HG03135 (cell line): ENCODE measurements around the gene TNRC6C.
"Not testable (repeated sequence)": the region's sequence is repeated elsewhere in the genome, so short reads cannot be mapped to it uniquely, and the experiment has no call there.

Experiments used
- ATAC-seq: cut with Tn5 transposase; IDR thresholded peaks from one replicate; pipeline ENCODE4 v1.9.1; 2021; ENCODE audit warnings: mild to moderate bottlenecking, moderate library complexity; ENCODE audit not compliant: unreplicated experiment

Gene TNRC6C

GRCh38 chr17:77959926-77960521, 1.5 kb downstream of the TNRC6C start:
- ATAC-seq = no peak

- no peak for ATAC-seq
These were observed 3.2 kb downstream of the TNRC6C start for GRCh38 chr17:77961741-77962140.

GRCh38 chr17:77962348-77962747, 3.8 kb downstream of the TNRC6C start:
- ATAC-seq = no peak

GRCh38 chr17:77963441-77963840, 4.9 kb downstream of the TNRC6C start:
- ATAC-seq = no peak

GRCh38 chr17:77965352-77965751, 6.8 kb downstream of the TNRC6C start:
- ATAC-seq = no peak

GRCh38 chr17:77966476-77966875, 8.0 kb downstream of the TNRC6C start:
- ATAC-seq = no peak

GRCh38 chr17:77968788-77969187, 10.3 kb downstream of the TNRC6C start:
- ATAC-seq = no peak

- not testable (repeated sequence) for ATAC-seq
These were observed 13.8 kb downstream of the TNRC6C start for GRCh38 chr17:77972271-77972670.

- ATAC-seq = no peak
These were observed 15.4 kb downstream of the TNRC6C start for GRCh38 chr17:77973953-77974352.

- no peak for ATAC-seq
These were observed 15.9 kb downstream of the TNRC6C start for GRCh38 chr17:77974396-77974795.

GRCh38 chr17:77982430-77982829, 23.9 kb downstream of the TNRC6C start:
- not testable (repeated sequence) for ATAC-seq

- ATAC-seq = no peak
These were observed 31.8 kb downstream of the TNRC6C start for GRCh38 chr17:77990301-77990700.

GRCh38 chr17:77993735-77994134, 35.2 kb downstream of the TNRC6C start:
- ATAC-seq = not testable (repeated sequence)

- ATAC-seq = no peak
These were observed 36.8 kb downstream of the TNRC6C start for GRCh38 chr17:77995146-77995852.

GRCh38 chr17:77996256-77996655, 37.8 kb downstream of the TNRC6C start:
- no peak for ATAC-seq

- ATAC-seq = no peak
These were observed 41.1 kb downstream of the TNRC6C start for GRCh38 chr17:77999413-78000173.

GRCh38 chr17:78000341-78000740, 41.8 kb downstream of the TNRC6C start:
- ATAC-seq = no peak

- ATAC-seq = no peak
These were observed 42.7 kb downstream of the TNRC6C start for GRCh38 chr17:78001182-78001581.

GRCh38 chr17:78001612-78002011, 43.1 kb downstream of the TNRC6C start:
- ATAC-seq = no peak

GRCh38 chr17:78002166-78002565, 43.7 kb downstream of the TNRC6C start:
- no peak for ATAC-seq

- no peak for ATAC-seq
These were observed 47.1 kb downstream of the TNRC6C start for GRCh38 chr17:78005452-78006171.
